ENCODE results near the gene ZGPAT. TPM values are rescaled to one million over a fixed set of nuclear protein-coding genes. Genes with fewer than 3 reads are reported as not detected.

ZGPAT gene
- total RNA-seq, 4 donors from 2014 or later = 29.1 to 346 (median 76.5) TPM

GRCh38 chr20:63685269-63686026 is 22.4 kb upstream of the ZGPAT start:
- no peak for DNase-seq
- Histone ChIP-seq H3K27me3 (no peaks in the 10 kb centered on the region), H3K36me3 (no peaks in the 10 kb centered on the region), H3K27ac (peak overlapping the region; percentile 53 to 80 (median 72)), H3K4me3 (no peak overlapping the region), H3K4me1 (peaks cover 16 to 45% (median 44%) of the 10 kb centered on the region in 4 donors), H3K9me3 (no peaks in the 10 kb centered on the region)
- TF ChIP-seq CTCF (IDR thresholded peaks at IDR 0.05) = no peak
- no peak for TF ChIP-seq POLR2AphosphoS5 (IDR thresholded peaks at IDR 0.05)
- TF ChIP-seq POLR2A (IDR thresholded peaks at IDR 0.05) = no peak
- TF ChIP-seq EP300 (IDR thresholded peaks at IDR 0.05; ENCODE audit: low read depth) = no peak
- intact Hi-C loops (cut with DNase I; ENCODE audit: low total_unique reads) (no loop called here), in situ Hi-C loops (cut with MboI; ENCODE audit: low pct_ligation_motif_present in 1 of 4, low pct_unique_long_range_greater_than_20kb in 1 of 4, low sequenced_read_pairs in 3 of 4) (no loop called here)
- WGBS, 2 donors (ENCODE audit: low coverage in 1 of 2) = 84 to 92% methylated on average over 9 to 19 of the region's 21 CpGs

GRCh38 chr20:63686094-63686491 is 21.7 kb upstream of the ZGPAT start:
- H3K4me3 ChIP-seq = no peak overlapping the region
- whole genome bisulfite sequencing, 2 donors (ENCODE audit: low coverage in 1 of 2) = 40 to 80% methylated on average over 2 to 22 of the region's 24 CpGs

GRCh38 chr20:63686492-63687321 is 21.1 kb upstream of the ZGPAT start:
- Histone ChIP-seq H3K9me3 (no peaks in the 10 kb centered on the region), H3K36me3 (no peaks in the 10 kb centered on the region), H3K27ac (peak overlapping the region; percentile 53 to 80 (median 72)), H3K4me1 (peaks cover 17 to 57% (median 55%) of the 10 kb centered on the region in 4 donors), H3K27me3 (no peaks in the 10 kb centered on the region), H3K4me3 (no peak overlapping the region)
- 25 to 34% methylated on average over 4 to 39 of the region's 45 CpGs for whole genome bisulfite sequencing, 2 donors (ENCODE audit: low coverage in 1 of 2)
- DNase-seq = peak; percentile 78
- TF ChIP-seq CTCF (IDR thresholded peaks at IDR 0.05) = no peak
- peak; percentile 87 for TF ChIP-seq EP300 (IDR thresholded peaks at IDR 0.05; ENCODE audit: low read depth)
- peak; percentile 2 to 55 (median 29) for TF ChIP-seq POLR2AphosphoS5 (IDR thresholded peaks at IDR 0.05)
- in situ Hi-C loops (cut with MboI; ENCODE audit: low pct_ligation_motif_present in 1 of 4, low pct_unique_long_range_greater_than_20kb in 1 of 4, low sequenced_read_pairs in 3 of 4) (no loop called here), intact Hi-C loops (cut with DNase I; ENCODE audit: low total_unique reads) (no loop called here)

More at GRCh38 chr20:63686094-63686491, 21.7 kb upstream of the ZGPAT start:
- Histone ChIP-seq H3K4me1 (peaks cover 16 to 52% (median 50%) of the 10 kb centered on the region in 4 donors), H3K27me3 (no peaks in the 10 kb centered on the region), H3K36me3 (no peaks in the 10 kb centered on the region), H3K27ac (peak overlapping the region; percentile 53 to 80 (median 72)), H3K9me3 (no peaks in the 10 kb centered on the region)
- TF ChIP-seq POLR2AphosphoS5 (IDR thresholded peaks at IDR 0.05) (peak in 1 of 3 donors; percentile 6), POLR2A (IDR thresholded peaks at IDR 0.05) (no peak)
- intact Hi-C loops (cut with DNase I; ENCODE audit: low total_unique reads) (no loop called here), in situ Hi-C loops (cut with MboI; ENCODE audit: low pct_ligation_motif_present in 1 of 4, low pct_unique_long_range_greater_than_20kb in 1 of 4, low sequenced_read_pairs in 3 of 4) (no loop called here)
- DNase-seq = no peak

GRCh38 chr20:63687419-63688178 is 20.2 kb upstream of the ZGPAT start:
- no peak overlapping the region for H3K4me3 ChIP-seq
- intact Hi-C loops (cut with DNase I; ENCODE audit: low total_unique reads) (no loop called here), in situ Hi-C loops (cut with MboI; ENCODE audit: low pct_ligation_motif_present in 1 of 4, low pct_unique_long_range_greater_than_20kb in 1 of 4, low sequenced_read_pairs in 3 of 4) (no loop called here)
- H3K27ac ChIP-seq = peak overlapping the region; percentile 53 to 80 (median 72)
- H3K4me1 ChIP-seq = peaks cover 24 to 64% (median 56%) of the 10 kb centered on the region in 4 donors
- WGBS, 2 donors (ENCODE audit: low coverage in 1 of 2) = 91% methylated on average over 24 of the region's 29 CpGs; no CpG with 5 or more reads in 1 of the 2 donors
- DNase-seq = no peak
- no peaks in the 10 kb centered on the region for H3K27me3 ChIP-seq
- no peaks in the 10 kb centered on the region for H3K9me3 ChIP-seq
- TF ChIP-seq POLR2A (IDR thresholded peaks at IDR 0.05) = no peak
- TF ChIP-seq CTCF (IDR thresholded peaks at IDR 0.05) = no peak
- no peak for TF ChIP-seq POLR2AphosphoS5 (IDR thresholded peaks at IDR 0.05)
- no peak for TF ChIP-seq EP300 (IDR thresholded peaks at IDR 0.05; ENCODE audit: low read depth)
- H3K36me3 ChIP-seq = no peaks in the 10 kb centered on the region

Data from transverse colon (tissue), 4 donors.